SK-N-SH treated with all-trans-retinoic acid at 6 μM for 48 hours (cell line): ENCODE data around the gene ATP11A.

ENCODE experiments used
- POU6F1 ChIP-seq: fragments of 250-450 bp; sonication (Bioruptor Pico); IDR thresholded peaks from 2 replicates; pipeline ENCODE4 v1.8.0; 2021; ENCODE audit warnings: low read depth, mild to moderate bottlenecking, moderate library complexity, borderline replicate concordance
- PPARA ChIP-seq: fragments of 250-450 bp; sonication (Bioruptor Pico); IDR thresholded peaks from 2 replicates; pipeline ENCODE4 v1.5.0; 2020; ENCODE audit warnings: mild to moderate bottlenecking, borderline replicate concordance
- ZFP3 ChIP-seq: fragments of 250-450 bp; sonication (Bioruptor Pico); IDR thresholded peaks from 2 replicates; pipeline ENCODE4 v1.5.0; 2020; ENCODE audit warnings: mild to moderate bottlenecking, moderate library complexity

- TF ChIP-seq PPARA (CRISPR knock-in tag) (no peak), POU6F1 (CRISPR knock-in tag) (no peak), ZFP3 (CRISPR knock-in tag) (no peak)
Measured at GRCh38 chr13:112873851-112874750, 184.3 kb downstream of the ATP11A start.
